Suprapubic skin (tissue), 3 donors: Measurements from ENCODE around the gene IFNA1.

Experiments
- POLR2A ChIP-seq, 2 donors: fragments of 450-650 bp; IDR thresholded peaks; one replicate each; pipeline ENCODE4 v1.6.1; 2017; ENCODE audit warnings: antibody characterized with exemption in 2 of 2, mild to moderate bottlenecking in 2 of 2, moderate library complexity in 2 of 2
- TF ChIP-seq, protein P1 (sequence below), 2 donors: fragments of 200-600 bp in 1 of 2; fragments of 450-650 bp in 1 of 2; sonication (generic) in 1 of 2; IDR thresholded peaks; one replicate each; pipeline ENCODE4 v1.5.1; 2016 to 2019; ENCODE audit warnings: antibody characterized with exemption in 2 of 2, mild to moderate bottlenecking in 1 of 2, moderate library complexity in 1 of 2

DNA sequence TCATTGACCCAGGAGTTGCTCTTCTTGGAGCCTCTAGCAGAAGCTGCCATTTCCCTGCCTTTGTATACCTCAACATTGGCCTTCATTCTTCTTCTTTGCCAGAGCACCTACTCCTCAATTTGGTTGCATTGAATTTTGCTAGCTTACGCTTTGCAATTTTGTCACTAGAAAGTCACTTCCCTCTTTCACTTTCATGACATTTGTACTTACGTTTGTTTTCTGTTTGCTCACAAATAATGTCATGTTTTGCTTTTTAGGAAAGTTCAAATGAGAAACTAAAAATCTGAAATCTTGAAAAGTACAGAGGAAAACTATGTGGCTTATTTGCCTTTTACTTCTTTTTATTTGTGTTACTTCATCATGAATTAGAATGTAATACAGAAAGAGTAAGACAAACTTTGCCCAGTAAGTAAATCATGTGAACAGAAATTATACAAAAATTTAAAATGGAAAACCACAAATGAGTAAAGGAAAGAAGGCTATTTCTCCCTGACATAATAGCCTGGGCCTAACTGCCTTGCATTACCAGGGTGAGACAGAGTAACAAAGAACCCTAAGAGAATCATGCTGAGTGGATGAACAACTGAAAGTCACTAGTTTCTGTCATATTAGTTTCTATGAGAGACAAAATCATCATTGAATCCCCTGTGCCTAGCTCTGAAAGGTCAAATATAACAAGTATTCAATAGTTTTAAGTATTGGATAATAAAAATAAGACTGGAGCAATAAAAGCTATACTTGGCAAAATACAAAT is 7.4 kb upstream of the IFNA1 start:
- no peak for TF ChIP-seq POLR2A (IDR thresholded peaks at IDR 0.05)
- TF ChIP-seq, protein P1, sequence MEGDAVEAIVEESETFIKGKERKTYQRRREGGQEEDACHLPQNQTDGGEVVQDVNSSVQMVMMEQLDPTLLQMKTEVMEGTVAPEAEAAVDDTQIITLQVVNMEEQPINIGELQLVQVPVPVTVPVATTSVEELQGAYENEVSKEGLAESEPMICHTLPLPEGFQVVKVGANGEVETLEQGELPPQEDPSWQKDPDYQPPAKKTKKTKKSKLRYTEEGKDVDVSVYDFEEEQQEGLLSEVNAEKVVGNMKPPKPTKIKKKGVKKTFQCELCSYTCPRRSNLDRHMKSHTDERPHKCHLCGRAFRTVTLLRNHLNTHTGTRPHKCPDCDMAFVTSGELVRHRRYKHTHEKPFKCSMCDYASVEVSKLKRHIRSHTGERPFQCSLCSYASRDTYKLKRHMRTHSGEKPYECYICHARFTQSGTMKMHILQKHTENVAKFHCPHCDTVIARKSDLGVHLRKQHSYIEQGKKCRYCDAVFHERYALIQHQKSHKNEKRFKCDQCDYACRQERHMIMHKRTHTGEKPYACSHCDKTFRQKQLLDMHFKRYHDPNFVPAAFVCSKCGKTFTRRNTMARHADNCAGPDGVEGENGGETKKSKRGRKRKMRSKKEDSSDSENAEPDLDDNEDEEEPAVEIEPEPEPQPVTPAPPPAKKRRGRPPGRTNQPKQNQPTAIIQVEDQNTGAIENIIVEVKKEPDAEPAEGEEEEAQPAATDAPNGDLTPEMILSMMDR (IDR thresholded peaks at IDR 0.05), result no peak
